NCI-H2081 (cell line): ENCODE results near the gene STUM.

Source experiments
- DNase-seq, 2 experiments: peaks; one replicate each; lab custom pipeline; 2025; lab: John Stamatoyannopoulos, UW

The STUM gene

GRCh38 chr1:226534098-226534497 is 14.5 kb upstream of the STUM start:
- no peak for DNase-seq

- no peak for DNase-seq
Measured at GRCh38 chr1:226534645-226535044, 13.9 kb upstream of the STUM start.

- DNase-seq = no peak
Measured at GRCh38 chr1:226535666-226536065, 12.9 kb upstream of the STUM start.

GRCh38 chr1:226541231-226541630 is 7.3 kb upstream of the STUM start:
- DNase-seq = no peak

- DNase-seq = no peak
Measured at GRCh38 chr1:226541631-226542622, 6.6 kb upstream of the STUM start.

- no peak for DNase-seq
Measured at GRCh38 chr1:226542623-226543103, 5.9 kb upstream of the STUM start.

- no peak for DNase-seq
Measured at GRCh38 chr1:226545836-226546596, 2.5 kb upstream of the STUM start.

GRCh38 chr1:226546926-226547325 is 1.6 kb upstream of the STUM start:
- no peak for DNase-seq

- DNase-seq = peak; percentile 95
Measured at GRCh38 chr1:226547754-226548191, 791 bp upstream of the STUM start.

GRCh38 chr1:226549094-226549936 is 751 bp downstream of the STUM start:
- no peak for DNase-seq

- peak in 1 of 2 experiments; percentile 28 for DNase-seq
Measured at GRCh38 chr1:226549937-226550671, 1.5 kb downstream of the STUM start.

GRCh38 chr1:226550672-226551041 is 2.1 kb downstream of the STUM start:
- DNase-seq = no peak

GRCh38 chr1:226551299-226551698 is 2.7 kb downstream of the STUM start:
- DNase-seq = peak; percentile 46 to 79

- no peak for DNase-seq
Measured at GRCh38 chr1:226552061-226552460, 3.5 kb downstream of the STUM start.

- DNase-seq = no peak
Measured at GRCh38 chr1:226553266-226553923, 4.8 kb downstream of the STUM start.

GRCh38 chr1:226553924-226554282 is 5.3 kb downstream of the STUM start:
- DNase-seq = no peak

- DNase-seq = no peak
Measured at GRCh38 chr1:226555092-226555491, 6.5 kb downstream of the STUM start.

- no peak for DNase-seq
Measured at GRCh38 chr1:226557424-226557823, 8.9 kb downstream of the STUM start.

GRCh38 chr1:226558036-226558650 is 9.6 kb downstream of the STUM start:
- DNase-seq = no peak

- no peak for DNase-seq
Measured at GRCh38 chr1:226560243-226560642, 11.7 kb downstream of the STUM start.
